ENCODE measurements around the gene LAMA2. TPM values are rescaled to one million over a fixed set of nuclear protein-coding genes. Genes with fewer than 3 reads are reported as not detected.
"Not testable (repeated sequence)": the region's sequence is repeated elsewhere in the genome, so short reads cannot be mapped to it uniquely, and the experiment has no call there.

Gene LAMA2
- total and polyA plus RNA-seq, 2 donors, result 54.2 to 190 TPM

- no peak overlapping the region for H3K4me3 ChIP-seq (ENCODE audit: low read depth, low read length)
- 14% methylated on average over 2 of the region's 2 CpGs for WGBS
- no peaks in the 10 kb centered on the region for H3K4me1 ChIP-seq (ENCODE audit: insufficient read depth)
- peak; percentile 39 for DNase-seq (ENCODE audit: extremely low spot score)
- H3K27ac ChIP-seq (ENCODE audit: low read depth), result peak overlapping the region; percentile 5
- H3K36me3 ChIP-seq (ENCODE audit: insufficient read depth), result no peaks in the 10 kb centered on the region
These were observed 257.6 kb downstream of the LAMA2 start for GRCh38 chr6:129140526-129140925.

GRCh38 chr6:129141499-129141898, 258.6 kb downstream of the LAMA2 start:
- 16% methylated on average over 1 of the region's 1 CpG for WGBS
- no peak overlapping the region for H3K27ac ChIP-seq (ENCODE audit: low read depth)
- no peak overlapping the region for H3K4me3 ChIP-seq (ENCODE audit: low read depth, low read length)
- DNase-seq (ENCODE audit: extremely low spot score), result no peak
- H3K36me3 ChIP-seq (ENCODE audit: insufficient read depth), result no peaks in the 10 kb centered on the region
- no peaks in the 10 kb centered on the region for H3K4me1 ChIP-seq (ENCODE audit: insufficient read depth)

- Histone ChIP-seq H3K4me3 (ENCODE audit: low read depth, low read length) (no peak overlapping the region), H3K27ac (ENCODE audit: low read depth) (no peak overlapping the region), H3K4me1 (ENCODE audit: insufficient read depth) (no peaks in the 10 kb centered on the region), H3K36me3 (ENCODE audit: insufficient read depth) (no peaks in the 10 kb centered on the region)
- 85% methylated on average over 3 of the region's 3 CpGs for WGBS
- DNase-seq (ENCODE audit: extremely low spot score), result no peak
These were observed 264.0 kb downstream of the LAMA2 start for GRCh38 chr6:129146902-129147301.

- DNase-seq (ENCODE audit: extremely low spot score), result no peak
- H3K36me3 ChIP-seq (ENCODE audit: insufficient read depth), result no peaks in the 10 kb centered on the region
- 63% methylated on average over 4 of the region's 4 CpGs for WGBS
- H3K4me1 ChIP-seq (ENCODE audit: insufficient read depth), result no peaks in the 10 kb centered on the region
- no peak overlapping the region for H3K4me3 ChIP-seq (ENCODE audit: low read depth, low read length)
- H3K27ac ChIP-seq (ENCODE audit: low read depth), result no peak overlapping the region
These were observed 267.6 kb downstream of the LAMA2 start for GRCh38 chr6:129150507-129150906.

GRCh38 chr6:129153257-129153656, 270.3 kb downstream of the LAMA2 start:
- 87% methylated on average over 4 of the region's 4 CpGs for WGBS
- Histone ChIP-seq H3K36me3 (ENCODE audit: insufficient read depth) (no peaks in the 10 kb centered on the region), H3K27ac (ENCODE audit: low read depth) (no peak overlapping the region), H3K4me1 (ENCODE audit: insufficient read depth) (no peaks in the 10 kb centered on the region), H3K4me3 (ENCODE audit: low read depth, low read length) (no peak overlapping the region)
- no peak for DNase-seq (ENCODE audit: extremely low spot score)

- 90% methylated on average over 17 of the region's 17 CpGs for whole genome bisulfite sequencing
- H3K4me3 ChIP-seq (ENCODE audit: low read depth, low read length); H3K27ac ChIP-seq (ENCODE audit: low read depth); DNase-seq (ENCODE audit: extremely low spot score); H3K4me1 ChIP-seq (ENCODE audit: insufficient read depth); H3K36me3 ChIP-seq (ENCODE audit: insufficient read depth): not testable (repeated sequence)
These were observed 276.3 kb downstream of the LAMA2 start for GRCh38 chr6:129159242-129159641.

- H3K27ac ChIP-seq (ENCODE audit: low read depth), result no peak overlapping the region
These were observed 279.7 kb downstream of the LAMA2 start for GRCh38 chr6:129162605-129163004.

GRCh38 chr6:129163551-129163950, 280.6 kb downstream of the LAMA2 start:
- 97% methylated on average over 2 of the region's 2 CpGs for WGBS
- Histone ChIP-seq H3K4me1 (ENCODE audit: insufficient read depth) (no peaks in the 10 kb centered on the region), H3K27ac (ENCODE audit: low read depth) (no peak overlapping the region), H3K36me3 (ENCODE audit: insufficient read depth) (no peaks in the 10 kb centered on the region), H3K4me3 (ENCODE audit: low read depth, low read length) (no peak overlapping the region)
- no peak for DNase-seq (ENCODE audit: extremely low spot score)

More at GRCh38 chr6:129162605-129163004, 279.7 kb downstream of the LAMA2 start:
- Histone ChIP-seq H3K4me3 (ENCODE audit: low read depth, low read length) (no peak overlapping the region), H3K36me3 (ENCODE audit: insufficient read depth) (no peaks in the 10 kb centered on the region), H3K4me1 (ENCODE audit: insufficient read depth) (no peaks in the 10 kb centered on the region)
- DNase-seq (ENCODE audit: extremely low spot score), result no peak
- 72% methylated on average over 1 of the region's 1 CpG for WGBS

- no peaks in the 10 kb centered on the region for H3K36me3 ChIP-seq (ENCODE audit: insufficient read depth)
- DNase-seq (ENCODE audit: extremely low spot score), result no peak
- no peak overlapping the region for H3K4me3 ChIP-seq (ENCODE audit: low read depth, low read length)
- no peaks in the 10 kb centered on the region for H3K4me1 ChIP-seq (ENCODE audit: insufficient read depth)
- WGBS, result 93% methylated on average over 3 of the region's 3 CpGs
- no peak overlapping the region for H3K27ac ChIP-seq (ENCODE audit: low read depth)
These were observed 281.1 kb downstream of the LAMA2 start for GRCh38 chr6:129164032-129164431.

GRCh38 chr6:129172279-129172995, 289.5 kb downstream of the LAMA2 start:
- not testable (repeated sequence) for DNase-seq (ENCODE audit: extremely low spot score); H3K4me1 ChIP-seq (ENCODE audit: insufficient read depth); H3K4me3 ChIP-seq (ENCODE audit: low read depth, low read length); H3K36me3 ChIP-seq (ENCODE audit: insufficient read depth); H3K27ac ChIP-seq (ENCODE audit: low read depth)
- 67% methylated on average over 20 of the region's 20 CpGs for WGBS

- Histone ChIP-seq H3K4me3 (ENCODE audit: low read depth, low read length) (no peak overlapping the region), H3K27ac (ENCODE audit: low read depth) (no peak overlapping the region), H3K36me3 (ENCODE audit: insufficient read depth) (no peaks in the 10 kb centered on the region), H3K4me1 (ENCODE audit: insufficient read depth) (no peaks in the 10 kb centered on the region)
- no peak for DNase-seq (ENCODE audit: extremely low spot score)
- 78% methylated on average over 1 of the region's 1 CpG for WGBS
These were observed 292.1 kb downstream of the LAMA2 start for GRCh38 chr6:129175066-129175465.

GRCh38 chr6:129177801-129178200, 294.9 kb downstream of the LAMA2 start:
- no peak for DNase-seq (ENCODE audit: extremely low spot score)
- no peak overlapping the region for H3K4me3 ChIP-seq (ENCODE audit: low read depth, low read length)
- WGBS, result 50% methylated on average over 4 of the region's 4 CpGs
- H3K4me1 ChIP-seq (ENCODE audit: insufficient read depth), result no peaks in the 10 kb centered on the region
- no peaks in the 10 kb centered on the region for H3K36me3 ChIP-seq (ENCODE audit: insufficient read depth)
- no peak overlapping the region for H3K27ac ChIP-seq (ENCODE audit: low read depth)

- no peaks in the 10 kb centered on the region for H3K36me3 ChIP-seq (ENCODE audit: insufficient read depth)
- no peak overlapping the region for H3K27ac ChIP-seq (ENCODE audit: low read depth)
- H3K4me3 ChIP-seq (ENCODE audit: low read depth, low read length), result no peak overlapping the region
- WGBS, result 88% methylated on average over 3 of the region's 3 CpGs
- no peaks in the 10 kb centered on the region for H3K4me1 ChIP-seq (ENCODE audit: insufficient read depth)
- no peak for DNase-seq (ENCODE audit: extremely low spot score)
These were observed 296.3 kb downstream of the LAMA2 start for GRCh38 chr6:129179283-129179682.

- Histone ChIP-seq H3K4me1 (ENCODE audit: insufficient read depth) (no peaks in the 10 kb centered on the region), H3K36me3 (ENCODE audit: insufficient read depth) (no peaks in the 10 kb centered on the region)
- 66% methylated on average over 2 of the region's 2 CpGs for WGBS
These were observed 298.1 kb downstream of the LAMA2 start for GRCh38 chr6:129181001-129181400.

More at GRCh38 chr6:129181001-129181400, 298.1 kb downstream of the LAMA2 start:
- DNase-seq (ENCODE audit: extremely low spot score), result no peak
- Histone ChIP-seq H3K4me3 (ENCODE audit: low read depth, low read length) (no peak overlapping the region), H3K27ac (ENCODE audit: low read depth) (no peak overlapping the region)

Measured in urinary bladder (tissue), 4 donors.